ENCODE results near the gene EHD4.
A peak's percentile ranks its signal among the peaks of the same experiment; 100 is the strongest.

The EHD4 gene

GRCh38 chr15:41936649-41937567, 35.4 kb downstream of the EHD4 start:
- DNase-seq (ENCODE audit: low spot score), result peak; percentile 75

DNA sequence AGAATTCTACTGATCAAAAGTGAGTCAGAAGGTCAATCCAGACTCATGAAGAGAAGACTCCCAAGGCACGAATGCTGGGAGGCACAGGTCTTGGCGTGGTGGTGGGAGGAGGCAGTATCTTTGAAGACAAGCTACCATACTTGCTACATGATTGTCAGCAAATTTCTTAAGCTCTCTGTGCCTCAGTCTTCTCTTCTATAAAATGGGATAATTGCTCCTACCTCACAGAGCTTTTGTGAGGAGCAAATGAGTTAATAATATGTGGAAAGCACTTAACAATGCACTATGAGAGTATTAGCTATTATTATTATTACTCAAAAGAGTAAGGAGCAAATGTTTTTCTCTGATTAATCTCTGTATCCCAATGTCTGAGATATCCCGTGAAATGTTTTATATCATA, 36.2 kb downstream of the EHD4 start:
- no peak for DNase-seq (ENCODE audit: low spot score)

DNA sequence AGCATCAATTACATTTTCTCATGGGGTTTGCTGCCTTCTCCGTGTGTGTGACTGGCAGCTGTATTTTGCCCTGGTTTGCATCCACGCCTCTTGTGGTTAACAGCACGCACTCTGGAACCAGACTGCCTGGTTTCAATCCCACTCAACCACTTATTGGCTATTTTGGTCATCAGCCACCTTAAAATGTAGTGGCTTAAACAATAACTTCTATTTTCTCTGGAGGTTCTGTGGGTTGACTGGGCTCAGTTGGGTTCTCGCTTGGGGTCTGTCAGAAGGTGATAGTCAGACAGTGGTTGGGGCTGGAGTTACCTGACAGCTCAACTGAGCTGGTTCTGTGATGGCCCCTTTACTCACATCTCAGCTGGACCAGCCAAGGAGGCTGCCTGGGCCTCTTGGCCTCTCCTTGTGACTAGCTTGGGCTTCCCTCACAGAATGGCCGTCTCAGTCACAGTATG, 36.8 kb downstream of the EHD4 start:
- no peak for DNase-seq (ENCODE audit: low spot score)

DNA sequence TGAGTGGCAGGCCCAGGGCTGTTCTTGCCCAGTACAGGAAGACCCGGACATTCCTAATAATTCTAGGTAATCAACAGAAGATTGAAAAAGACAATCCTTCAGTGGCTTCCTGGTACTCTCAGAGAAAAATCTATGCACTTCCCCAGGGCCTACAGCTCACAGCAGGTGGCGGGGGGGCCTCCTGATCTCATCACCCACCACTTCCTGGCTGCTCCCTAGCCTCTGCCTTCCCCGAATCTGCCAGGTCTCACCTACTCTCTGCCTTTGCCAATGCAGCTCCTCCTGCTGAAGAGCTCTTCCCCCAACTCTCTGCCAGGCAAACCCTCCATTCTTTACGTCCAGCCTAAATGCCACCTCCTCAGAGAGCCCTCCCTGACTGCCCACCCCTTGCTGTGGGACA, 37.5 kb downstream of the EHD4 start:
- no peak for DNase-seq (ENCODE audit: low spot score)

GRCh38 chr15:41933771-41934170, 38.6 kb downstream of the EHD4 start:
- no peak for DNase-seq (ENCODE audit: low spot score)

DNA sequence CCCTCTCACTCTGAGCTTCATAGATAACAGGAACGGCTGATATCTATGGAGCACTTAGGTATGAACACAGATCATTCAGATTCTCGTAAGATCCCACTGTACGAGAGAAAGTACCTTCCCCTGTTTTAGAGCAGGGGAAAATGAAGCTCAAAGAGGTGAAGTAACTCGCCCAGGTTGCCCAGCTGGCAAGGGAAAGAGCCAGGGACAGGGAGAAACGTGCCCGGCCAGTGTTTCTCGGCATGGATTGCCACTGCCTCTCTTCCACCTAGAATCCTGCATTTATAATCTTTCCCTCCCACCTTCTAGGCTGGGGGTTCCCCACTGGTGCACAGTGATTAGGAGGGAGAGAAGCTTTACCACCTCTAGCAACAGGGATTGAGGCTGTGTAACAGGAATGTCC, 39.0 kb downstream of the EHD4 start:
- DNase-seq (ENCODE audit: low spot score), result no peak

DNA sequence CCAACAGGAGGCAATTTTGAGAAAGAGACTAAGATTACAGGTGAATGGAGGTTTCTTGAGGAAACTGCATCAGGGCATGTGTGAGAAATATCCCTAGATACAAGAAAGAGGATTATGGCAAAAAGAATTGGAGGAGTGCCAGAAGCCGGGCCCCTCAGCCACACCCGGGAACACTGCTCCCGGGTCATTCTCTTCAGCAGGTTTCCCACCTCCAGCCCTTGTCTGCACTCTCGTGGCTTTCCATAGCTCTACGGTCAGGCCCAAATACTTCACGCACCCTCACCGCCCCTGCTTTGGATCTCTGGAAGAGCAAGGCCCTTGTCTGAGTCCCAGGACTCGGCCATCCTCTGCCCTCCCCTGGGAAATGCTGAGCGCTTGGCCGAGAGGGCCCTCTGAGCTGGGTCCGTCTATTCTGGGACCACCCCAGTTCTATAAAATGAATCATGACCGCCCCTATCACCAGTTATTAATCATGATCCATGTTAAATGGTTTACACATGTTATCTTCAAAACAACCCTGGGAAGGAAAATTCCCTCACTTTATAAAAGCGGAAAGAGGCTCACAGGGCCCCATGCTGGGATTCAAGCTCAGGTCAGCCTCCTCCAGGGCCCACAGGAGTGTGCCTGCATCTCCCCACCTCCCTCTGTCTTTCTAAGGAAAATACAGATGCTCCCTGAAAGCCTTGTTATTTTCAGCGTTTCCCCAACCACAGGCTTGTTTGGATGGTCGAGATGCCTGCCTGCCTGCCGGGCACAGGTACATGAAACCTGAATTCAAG, 39.7 kb downstream of the EHD4 start:
- DNase-seq (ENCODE audit: low spot score), result no peak

DNA sequence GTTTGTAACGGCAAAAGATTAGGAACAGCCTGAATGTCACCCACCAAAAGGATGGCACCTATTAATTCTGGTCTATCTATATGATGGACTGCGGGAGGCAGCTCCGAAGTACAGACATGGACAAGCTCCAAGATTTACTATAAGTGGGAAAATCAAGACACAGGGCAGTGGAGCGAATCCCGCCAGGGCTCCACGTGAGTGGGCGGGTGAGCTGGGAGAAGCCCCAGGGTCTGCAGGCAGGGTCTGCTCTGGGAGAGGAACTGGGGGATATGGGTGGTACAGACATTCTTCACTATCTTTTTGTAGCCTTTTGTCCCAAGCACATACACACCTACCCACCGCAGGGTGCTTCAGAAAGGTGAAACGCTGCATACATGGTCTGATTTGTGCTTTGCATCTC, 40.3 kb downstream of the EHD4 start:
- DNase-seq (ENCODE audit: low spot score), result no peak

- DNase-seq (ENCODE audit: low spot score), result no peak
These were observed 41.5 kb downstream of the EHD4 start for GRCh38 chr15:41930867-41931222.

DNA sequence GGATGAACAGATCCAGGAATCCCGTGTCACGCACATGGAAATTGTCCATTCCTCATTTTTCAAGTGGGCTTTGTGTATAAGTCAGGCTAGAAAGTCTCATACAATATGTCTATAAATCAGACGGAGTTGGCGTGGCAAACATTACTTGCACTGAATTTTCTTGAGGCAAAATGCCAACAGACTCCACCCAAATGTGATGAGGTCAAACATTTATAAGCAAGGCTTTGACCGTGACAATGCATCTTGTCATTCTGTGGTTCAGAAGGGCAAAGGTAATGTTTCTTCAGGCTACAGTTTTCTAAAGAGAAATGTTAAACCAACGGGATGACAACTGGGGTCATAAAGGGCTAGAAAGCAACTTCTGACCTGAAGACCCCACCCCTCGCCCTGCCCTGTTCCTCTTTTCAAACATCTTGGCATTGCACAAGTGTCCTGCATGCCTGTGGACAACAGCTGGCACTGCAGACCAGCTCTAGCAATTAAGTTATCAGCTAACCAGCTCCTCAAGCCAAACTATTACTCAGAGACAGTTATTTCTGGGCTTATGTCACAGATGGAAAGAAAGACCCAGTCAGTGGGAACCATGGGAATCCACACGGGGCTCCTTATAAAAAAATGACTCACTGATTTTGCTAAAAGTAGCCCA, 42.0 kb downstream of the EHD4 start:
- DNase-seq (ENCODE audit: low spot score), result no peak

DNA sequence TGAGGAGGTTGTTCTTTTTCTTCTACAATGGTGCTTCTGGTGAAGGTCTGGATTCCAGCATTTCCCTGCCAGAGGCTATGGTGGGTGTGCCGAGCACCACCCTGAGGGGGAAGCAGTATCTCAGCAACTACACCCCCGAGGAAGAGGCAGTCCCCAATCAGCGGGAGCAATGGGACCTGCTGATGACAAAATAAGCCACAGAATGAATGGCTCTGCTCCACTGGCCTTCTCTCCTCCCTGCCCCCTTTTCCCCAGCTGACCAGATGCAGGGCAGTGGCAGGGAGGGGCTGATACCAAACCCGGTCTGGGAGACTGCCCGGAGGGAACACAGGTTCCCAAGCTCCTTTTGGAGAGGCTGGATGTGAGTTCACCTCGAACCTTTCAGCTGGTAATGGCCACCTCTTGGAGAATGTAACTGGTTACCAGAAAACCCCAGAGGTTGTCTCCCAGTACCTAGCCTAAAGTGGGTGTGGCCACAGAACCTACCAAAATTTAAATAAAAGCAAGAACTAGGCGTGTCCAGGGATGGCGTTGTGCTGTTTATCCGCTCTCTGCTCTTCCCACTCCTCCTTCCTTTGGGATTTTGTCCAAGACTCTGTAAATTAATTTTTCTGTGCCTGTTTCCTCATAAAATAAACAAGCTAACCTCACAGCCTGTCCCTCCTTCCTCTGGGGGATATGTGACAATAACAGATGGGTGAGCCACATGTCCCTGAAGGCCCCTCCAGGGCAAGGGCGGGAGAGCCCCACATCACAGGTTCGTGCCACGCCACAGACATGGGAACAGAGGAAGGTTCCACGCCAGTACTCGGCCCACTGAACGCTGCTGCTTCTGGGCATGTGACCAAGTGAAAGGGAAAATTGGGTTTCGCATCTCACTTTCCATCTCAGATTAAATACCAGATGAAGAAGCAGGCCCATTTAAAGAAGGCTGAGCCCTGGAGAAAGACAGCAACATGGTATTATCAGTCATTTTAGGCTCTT, 43.4 kb downstream of the EHD4 start:
- DNase-seq (ENCODE audit: low spot score), result no peak

DNA sequence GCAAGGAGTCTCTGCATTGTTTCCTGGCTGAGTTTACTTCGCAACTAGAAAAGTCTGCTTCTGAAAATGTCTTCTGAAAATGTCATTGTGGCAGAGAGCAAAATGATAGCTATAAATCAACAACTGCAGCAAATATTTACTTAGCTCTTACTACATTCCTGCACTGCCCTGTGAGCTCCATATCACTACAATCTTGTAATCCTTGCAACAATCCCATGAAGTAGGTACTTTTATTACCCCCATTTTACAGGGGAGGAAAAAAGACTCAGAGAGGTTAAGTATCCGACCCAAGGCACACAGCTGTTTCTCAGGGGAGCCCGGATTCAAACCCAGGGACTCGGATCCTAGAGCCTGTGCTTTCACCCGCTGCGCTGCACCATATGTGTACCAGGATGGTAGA, 44.3 kb downstream of the EHD4 start:
- no peak for DNase-seq (ENCODE audit: low spot score)

DNA sequence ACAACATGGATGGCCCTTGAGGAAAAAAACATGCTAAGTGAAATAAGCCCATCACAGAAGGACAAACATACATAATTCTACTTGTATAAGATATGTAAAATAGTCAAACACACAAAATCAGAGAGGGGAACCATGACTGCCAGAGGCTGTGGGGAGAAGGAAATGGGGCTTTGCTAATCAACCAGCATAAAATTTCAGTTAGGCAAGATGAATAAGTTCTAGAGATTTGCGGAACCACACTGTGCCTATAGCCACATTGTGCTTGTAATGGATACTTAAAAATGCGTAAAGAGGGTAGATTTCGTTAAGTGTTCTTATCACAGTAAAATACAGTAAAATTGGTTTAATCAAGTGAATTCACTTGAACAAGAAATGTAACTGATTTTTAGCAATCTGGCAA, 44.8 kb downstream of the EHD4 start:
- DNase-seq (ENCODE audit: low spot score), result no peak

DNA sequence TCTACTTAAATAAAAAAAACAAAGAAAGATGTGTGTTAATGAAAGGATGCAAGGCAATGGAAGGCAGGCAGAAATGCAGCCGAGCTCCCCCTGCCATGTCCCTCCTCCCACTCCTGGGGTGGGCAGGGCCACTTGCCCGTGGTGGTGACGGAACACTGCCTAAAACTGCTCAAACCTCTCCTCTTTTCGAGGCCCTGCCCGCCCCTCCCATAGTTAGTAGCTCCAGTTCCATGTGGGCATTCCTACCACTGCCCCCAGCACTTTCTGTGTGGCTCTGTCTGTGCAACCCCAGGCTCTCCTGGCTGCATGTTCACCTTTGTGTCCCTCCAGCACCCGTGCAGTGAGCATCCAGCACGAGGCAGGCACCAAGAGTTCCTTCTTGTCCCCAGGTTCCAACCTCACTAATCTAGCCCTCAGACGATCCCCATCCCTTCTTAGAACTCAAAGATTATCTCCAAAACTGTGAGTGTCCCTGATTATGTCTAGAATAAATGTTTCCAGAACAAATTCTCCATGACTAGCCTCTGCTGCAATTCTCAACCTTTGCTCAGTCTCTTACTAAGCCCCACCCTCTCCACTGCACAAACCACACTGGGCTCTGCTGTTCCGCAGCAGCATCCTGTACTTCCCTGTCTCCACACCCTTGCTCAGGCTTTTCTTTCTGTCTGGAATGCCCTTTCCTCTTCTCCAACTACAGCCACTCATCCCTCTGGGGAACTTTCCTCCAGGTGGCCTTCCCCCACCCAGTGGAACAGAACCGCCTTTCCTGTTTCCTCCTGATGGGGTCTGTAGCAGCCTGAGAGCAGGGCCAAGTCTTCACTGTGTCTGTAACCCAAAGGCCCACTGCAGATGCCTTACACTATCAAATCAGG, 45.9 kb downstream of the EHD4 start:
- DNase-seq (ENCODE audit: low spot score), result no peak

DNA sequence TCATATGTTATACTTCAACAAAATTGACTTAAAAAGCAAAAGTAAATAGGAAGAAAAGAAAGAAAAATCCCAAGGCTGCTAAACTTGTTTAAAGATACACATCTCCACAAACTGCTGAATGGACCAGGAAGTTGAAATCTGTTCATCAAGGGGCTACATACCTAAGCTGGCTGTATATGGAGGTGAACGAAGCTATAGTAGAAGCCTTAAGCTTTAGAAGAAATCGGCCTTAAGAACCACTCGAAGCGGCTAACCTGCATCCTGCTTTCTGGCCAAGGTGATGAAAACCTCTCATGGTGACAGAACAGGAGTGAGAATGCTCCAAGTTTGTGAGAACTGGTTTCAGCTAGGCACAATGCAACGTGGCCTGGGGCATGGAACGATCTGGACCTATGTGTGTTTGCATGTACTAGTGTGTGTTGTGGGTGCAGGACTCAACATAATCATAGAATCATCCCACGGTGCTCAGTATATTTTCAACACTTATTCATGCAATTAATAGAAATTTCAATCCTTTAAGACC, 47.2 kb downstream of the EHD4 start:
- no peak for DNase-seq (ENCODE audit: low spot score)

DNA sequence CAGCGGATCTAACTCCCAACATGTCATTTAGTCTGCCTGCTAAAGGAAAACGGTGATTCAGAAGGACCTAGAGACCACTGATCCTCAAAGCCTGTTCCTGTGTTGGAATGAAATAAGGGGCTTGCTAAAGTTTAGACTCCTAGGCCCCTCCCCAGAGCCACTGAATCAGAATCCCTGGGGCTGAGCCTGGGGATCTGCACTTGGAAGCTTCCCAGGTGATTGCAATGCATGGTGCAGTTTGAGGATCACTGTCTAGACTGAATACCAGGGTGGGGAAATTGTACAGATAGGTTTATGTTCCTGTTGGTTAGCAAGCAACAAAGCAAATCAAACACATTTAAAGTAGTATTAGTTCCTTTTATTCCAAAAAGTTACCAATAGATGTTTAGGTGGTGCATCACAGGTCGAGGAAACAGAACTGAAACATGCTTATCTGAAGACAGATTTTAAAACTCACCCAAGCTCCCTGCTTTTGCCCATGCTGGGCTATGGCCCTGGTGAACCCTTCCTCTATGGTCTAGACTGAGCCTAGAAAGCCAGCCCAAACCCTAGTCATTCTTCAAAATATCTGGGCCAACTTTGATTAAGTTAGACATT, 48.9 kb downstream of the EHD4 start:
- no peak for DNase-seq (ENCODE audit: low spot score)

GRCh38 chr15:41922353-41922752, 50.0 kb downstream of the EHD4 start:
- no peak for DNase-seq (ENCODE audit: low spot score)

- no peak for DNase-seq (ENCODE audit: low spot score)
These were observed 50.7 kb downstream of the EHD4 start for GRCh38 chr15:41921639-41922038.

DNA sequence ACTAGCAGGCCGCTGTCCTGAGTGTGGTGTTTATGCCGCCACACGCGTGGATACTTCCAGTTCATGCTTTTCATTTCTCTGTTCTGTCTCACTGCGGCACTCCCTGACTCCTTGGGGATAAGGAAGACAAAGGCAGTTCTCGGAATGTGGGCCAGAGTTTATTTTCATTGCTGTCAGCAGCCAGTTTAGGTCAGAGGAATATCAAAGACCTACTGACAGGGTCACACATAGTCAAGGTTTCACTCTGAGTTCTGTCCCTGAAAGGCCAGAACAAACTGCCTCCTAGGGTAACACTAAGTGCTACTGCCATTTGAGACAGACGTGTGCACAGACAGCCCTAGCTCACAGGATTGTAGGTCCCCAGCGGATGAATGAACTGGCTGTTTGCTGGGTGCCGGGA, 51.2 kb downstream of the EHD4 start:
- DNase-seq (ENCODE audit: low spot score), result no peak

DNA sequence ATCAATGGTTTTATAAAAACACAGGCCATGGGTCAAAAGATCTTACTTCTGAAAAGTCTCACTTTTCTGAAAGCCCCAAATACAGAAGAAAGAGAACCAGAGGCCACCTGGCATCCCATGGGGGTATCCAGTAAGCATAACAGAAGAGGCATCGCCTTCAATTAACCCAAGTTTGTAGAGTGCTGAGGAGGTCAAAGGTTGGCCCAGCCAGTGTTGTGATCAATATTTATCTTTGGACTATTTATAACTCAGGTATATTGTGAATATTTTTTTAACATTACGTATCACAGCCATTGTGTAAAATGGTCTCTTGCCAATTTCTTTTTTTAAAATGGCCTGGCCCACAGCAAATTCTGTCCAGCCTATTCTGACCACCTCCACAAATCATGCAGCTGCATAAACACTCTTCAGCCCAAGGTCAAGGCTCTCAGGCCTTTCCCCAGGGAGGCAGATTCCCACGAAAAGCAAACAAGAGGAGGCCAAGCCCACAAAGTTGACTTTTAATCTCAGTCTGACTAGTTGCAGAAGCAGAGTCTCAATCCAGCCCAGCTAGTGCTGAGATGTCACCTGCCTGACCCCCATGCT, 52.3 kb downstream of the EHD4 start:
- DNase-seq (ENCODE audit: low spot score), result no peak
